HEK293 (cell line): ENCODE results near the gene SLC12A8.

Experiments used
- ZNF133 ChIP-seq: fragments of 450-650 bp; formaldehyde crosslinking; IDR thresholded peaks from 2 replicates; pipeline ENCODE4 v1.5.1; 2016; ENCODE audit warnings: missing biosample characterization, missing genetic modification characterization
- ZNF549 ChIP-seq: fragments of 450-650 bp; IDR thresholded peaks from 2 replicates; pipeline ENCODE4 v1.5.1; 2018; ENCODE audit warnings: missing biosample characterization, missing genetic modification characterization, mild to moderate bottlenecking, inconsistent platforms, moderate library complexity
- ZNF610 ChIP-seq: fragments of 450-650 bp; formaldehyde crosslinking; IDR thresholded peaks from 2 replicates; pipeline ENCODE4 v1.5.1; 2016; ENCODE audit warnings: missing biosample characterization, missing genetic modification characterization, borderline replicate concordance
- ZNF777 ChIP-seq: fragments of 450-650 bp; formaldehyde crosslinking; IDR thresholded peaks from 2 replicates; pipeline ENCODE4 v1.5.1; 2017; ENCODE audit warnings: missing biosample characterization, missing genetic modification characterization, borderline replicate concordance
- TF ChIP-seq, protein P1 (sequence below): fragments of 450-650 bp; formaldehyde crosslinking; IDR thresholded peaks from 2 replicates; pipeline ENCODE4 v1.5.1; 2016; ENCODE audit warnings: missing biosample characterization, missing genetic modification characterization
- TF ChIP-seq, protein P2 (sequence below): fragments of 450-650 bp; formaldehyde crosslinking; IDR thresholded peaks from 2 replicates; pipeline ENCODE4 v1.5.1; 2016; ENCODE audit warnings: missing biosample characterization, missing genetic modification characterization

DNA sequence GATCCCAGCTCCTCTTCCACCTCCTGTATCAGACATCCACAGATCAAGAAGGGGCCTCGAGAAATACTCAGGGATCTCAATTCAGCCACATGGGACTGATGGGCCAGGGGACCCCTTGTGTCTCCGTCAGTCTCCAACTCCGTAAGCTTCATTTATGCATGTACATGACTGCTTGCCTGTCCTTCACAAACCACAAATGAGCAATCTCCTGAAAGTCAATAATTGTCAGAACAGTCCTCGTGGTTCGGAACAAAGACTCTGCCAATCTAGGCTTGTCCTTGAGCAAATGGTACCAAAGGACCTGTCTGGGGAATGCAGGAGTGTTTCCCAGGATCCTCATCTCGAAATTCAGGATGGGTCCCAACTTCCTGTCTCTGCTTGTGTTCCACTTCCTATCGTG lies 20.8 kb downstream of the SLC12A8 start:
- TF ChIP-seq, protein P1, sequence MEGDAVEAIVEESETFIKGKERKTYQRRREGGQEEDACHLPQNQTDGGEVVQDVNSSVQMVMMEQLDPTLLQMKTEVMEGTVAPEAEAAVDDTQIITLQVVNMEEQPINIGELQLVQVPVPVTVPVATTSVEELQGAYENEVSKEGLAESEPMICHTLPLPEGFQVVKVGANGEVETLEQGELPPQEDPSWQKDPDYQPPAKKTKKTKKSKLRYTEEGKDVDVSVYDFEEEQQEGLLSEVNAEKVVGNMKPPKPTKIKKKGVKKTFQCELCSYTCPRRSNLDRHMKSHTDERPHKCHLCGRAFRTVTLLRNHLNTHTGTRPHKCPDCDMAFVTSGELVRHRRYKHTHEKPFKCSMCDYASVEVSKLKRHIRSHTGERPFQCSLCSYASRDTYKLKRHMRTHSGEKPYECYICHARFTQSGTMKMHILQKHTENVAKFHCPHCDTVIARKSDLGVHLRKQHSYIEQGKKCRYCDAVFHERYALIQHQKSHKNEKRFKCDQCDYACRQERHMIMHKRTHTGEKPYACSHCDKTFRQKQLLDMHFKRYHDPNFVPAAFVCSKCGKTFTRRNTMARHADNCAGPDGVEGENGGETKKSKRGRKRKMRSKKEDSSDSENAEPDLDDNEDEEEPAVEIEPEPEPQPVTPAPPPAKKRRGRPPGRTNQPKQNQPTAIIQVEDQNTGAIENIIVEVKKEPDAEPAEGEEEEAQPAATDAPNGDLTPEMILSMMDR (tag by site-specific recombination): no peak
- TF ChIP-seq ZNF610 (tag by site-specific recombination) (no peak), ZNF549 (tag by site-specific recombination) (no peak), ZNF133 (tag by site-specific recombination) (no peak), ZNF777 (tag by site-specific recombination) (no peak)
- TF ChIP-seq, protein P2, sequence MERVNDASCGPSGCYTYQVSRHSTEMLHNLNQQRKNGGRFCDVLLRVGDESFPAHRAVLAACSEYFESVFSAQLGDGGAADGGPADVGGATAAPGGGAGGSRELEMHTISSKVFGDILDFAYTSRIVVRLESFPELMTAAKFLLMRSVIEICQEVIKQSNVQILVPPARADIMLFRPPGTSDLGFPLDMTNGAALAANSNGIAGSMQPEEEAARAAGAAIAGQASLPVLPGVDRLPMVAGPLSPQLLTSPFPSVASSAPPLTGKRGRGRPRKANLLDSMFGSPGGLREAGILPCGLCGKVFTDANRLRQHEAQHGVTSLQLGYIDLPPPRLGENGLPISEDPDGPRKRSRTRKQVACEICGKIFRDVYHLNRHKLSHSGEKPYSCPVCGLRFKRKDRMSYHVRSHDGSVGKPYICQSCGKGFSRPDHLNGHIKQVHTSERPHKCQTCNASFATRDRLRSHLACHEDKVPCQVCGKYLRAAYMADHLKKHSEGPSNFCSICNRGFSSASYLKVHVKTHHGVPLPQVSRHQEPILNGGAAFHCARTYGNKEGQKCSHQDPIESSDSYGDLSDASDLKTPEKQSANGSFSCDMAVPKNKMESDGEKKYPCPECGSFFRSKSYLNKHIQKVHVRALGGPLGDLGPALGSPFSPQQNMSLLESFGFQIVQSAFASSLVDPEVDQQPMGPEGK (tag by site-specific recombination): no peak
